Measurements from ENCODE around the gene IQGAP3. TPM values are rescaled to one million over a fixed set of nuclear protein-coding genes. Genes with fewer than 3 reads are reported as not detected.
A peak's percentile ranks its signal among the peaks of the same experiment; 100 is the strongest.

The IQGAP3 gene
- polyA plus RNA-seq, 2 of the 4 experiments (the other 2 are of a cell fraction) = 15.6 to 17.0 TPM

GRCh38 chr1:156492591-156493080 lies 79.7 kb downstream of the IQGAP3 start:
- TF ChIP-seq MAZ (IDR thresholded peaks at IDR 0.05; ENCODE audit: borderline replicate concordance, low read depth, low read length) = no peak
- no peak for TF ChIP-seq FOSL2 (IDR thresholded peaks at IDR 0.05)
- no peak for TF ChIP-seq FOSL2 (CRISPR knock-in tag; IDR thresholded peaks at IDR 0.05)
- TF ChIP-seq ZC3H11A (IDR thresholded peaks at IDR 0.05) = no peak
- TF ChIP-seq PHF8 (IDR thresholded peaks at IDR 0.05; ENCODE audit: borderline replicate concordance, low read depth) = no peak
- TF ChIP-seq FOXS1 (CRISPR knock-in tag; IDR thresholded peaks at IDR 0.05) = no peak
- TF ChIP-seq MAX (IDR thresholded peaks at IDR 0.05) = no peak
- no peak for TF ChIP-seq USF2 (IDR thresholded peaks at IDR 0.05)
- TF ChIP-seq CHD4 (IDR thresholded peaks at IDR 0.05; ENCODE audit: borderline replicate concordance) = no peak
- TF ChIP-seq E2F6 (IDR thresholded peaks at IDR 0.05; ENCODE audit: borderline replicate concordance, low read depth) = no peak
- TF ChIP-seq BCL3 (IDR thresholded peaks at IDR 0.05) = no peak
- H3K27ac ChIP-seq = no peak overlapping the region
- ATAC-seq = no peak
- CTCF ChIA-PET = interaction anchor here (0.8 to 31.7 kb wide), 4 partner anchors 16 to 108 kb away, joined by 3 to 474 read pairs (median 4); no protein-coding TSS in a partner anchor
- peaks cover 96% of the 10 kb centered on the region for H3K4me1 ChIP-seq
- FAIRE-seq = no peak
- POLR2A ChIA-PET = interaction anchor here (0.8 to 1.1 kb wide), 2 partner anchors 8 to 12 kb away, joined by 4 to 5 read pairs; partner anchors contain the start of gene MEF2D
- DNase-seq (ENCODE audit: low read depth in 1 of 2, low spot score in 1 of 2) = no peak
- WGBS (ENCODE audit: missing lambda C conversion rate) = 89% methylated on average over 7 of the region's 7 CpGs
- no peaks in the 10 kb centered on the region for H3K9me3 ChIP-seq
- no peak overlapping the region for H3K4me2 ChIP-seq
- H3K4me3 ChIP-seq = no peak overlapping the region

GRCh38 chr1:156492013-156492590 lies 80.3 kb downstream of the IQGAP3 start:
- TF ChIP-seq EP300 (IDR thresholded peaks at IDR 0.05) (no peak), RARB (CRISPR knock-in tag; IDR thresholded peaks at IDR 0.05) (no peak), JUNB (IDR thresholded peaks at IDR 0.05) (no peak), HES2 (IDR thresholded peaks at IDR 0.05) (no peak), ZSCAN20 (CRISPR knock-in tag; IDR thresholded peaks at IDR 0.05) (no peak), GATA3 (IDR thresholded peaks at IDR 0.05; ENCODE audit: borderline replicate concordance) (no peak), FOXS1 (CRISPR knock-in tag; IDR thresholded peaks at IDR 0.05) (no peak), USF2 (IDR thresholded peaks at IDR 0.05) (no peak), PBX3 (IDR thresholded peaks at IDR 0.05) (no peak), JUN (IDR thresholded peaks at IDR 0.05) (no peak), REST (IDR thresholded peaks at IDR 0.05) (no peak), TFCP2L1 (CRISPR knock-in tag; IDR thresholded peaks at IDR 0.05) (no peak), CHD4 (IDR thresholded peaks at IDR 0.05; ENCODE audit: borderline replicate concordance) (no peak), CBX2 (IDR thresholded peaks at IDR 0.05; ENCODE audit: borderline replicate concordance, low read depth) (no peak), NR3C1 (IDR thresholded peaks at IDR 0.05) (no peak)
- no peak for ATAC-seq
- CTCF ChIA-PET = interaction anchor here (0.7 to 31.7 kb wide), 8 partner anchors 8 to 117 kb away, joined by 3 to 474 read pairs (median 4); partner anchors contain the start of gene MEF2D
- no peak for DNase-seq (ENCODE audit: low read depth in 1 of 2, low spot score in 1 of 2)
- no peaks in the 10 kb centered on the region for H3K9me3 ChIP-seq
- no peak for FAIRE-seq
- H3K4me2 ChIP-seq = peak overlapping the region; percentile 72; the same call in 1 of the 3 replicates
- POLR2A ChIA-PET = interaction anchor here (0.8 to 1.1 kb wide), 2 partner anchors 9 to 11 kb away, joined by 4 to 5 read pairs; partner anchors contain the start of gene MEF2D
- no peak overlapping the region for H3K4me3 ChIP-seq
- WGBS (ENCODE audit: missing lambda C conversion rate) = 91% methylated on average over 6 of the region's 6 CpGs
- peaks cover 91% of the 10 kb centered on the region for H3K4me1 ChIP-seq
- no peak overlapping the region for H3K27ac ChIP-seq
